ENCODE data around the gene TUBE1. TPM values are rescaled to one million over a fixed set of nuclear protein-coding genes. Genes with fewer than 3 reads are reported as not detected.

TUBE1 gene
- total and polyA plus RNA-seq, 10 of the 15 experiments (the other 5 are each of a cell fraction or from before 2014, with no cell fraction given) = 6.3 to 25.2 (median 13.6) TPM

- in situ Hi-C loops (cut with MboI) = no loop called here
- 98% methylated on average over 4 of the region's 4 CpGs for WGBS (ENCODE audit: insufficient coverage, insufficient replicate concordance, low lambda C conversion rate, missing lambda C conversion rate)
- no peaks in the 10 kb centered on the region for H3K79me2 ChIP-seq (ENCODE audit: control insufficient read depth, insufficient read depth, low read length)
- H3K9me3 ChIP-seq (replicated peaks; ENCODE audit: control insufficient read depth, insufficient read depth, low read length) = no peaks in the 10 kb centered on the region
- TF ChIP-seq ZBTB33 (IDR thresholded peaks at IDR 0.05) (no peak), MEF2B (IDR thresholded peaks at IDR 0.05; ENCODE audit: partially characterized antibody, poor library complexity, severe bottlenecking) (no peak), ZNF384 (IDR thresholded peaks at IDR 0.05; ENCODE audit: borderline replicate concordance, low read depth, low read length) (no peak), GATAD2B (conservative IDR thresholded peaks at IDR 0.05; ENCODE audit: low read depth) (no peak), HSF1 (IDR thresholded peaks at IDR 0.05; ENCODE audit: low read depth, low read length) (no peak), FOS (IDR thresholded peaks at IDR 0.05; ENCODE audit: borderline replicate concordance, extremely low read depth, insufficient read length) (no peak), BCL11A (IDR thresholded peaks at IDR 0.05; ENCODE audit: low read depth, low read length) (no peak), ATF3 (IDR thresholded peaks at IDR 0.05; ENCODE audit: borderline replicate concordance, extremely low read depth, low read depth, low read length) (no peak), ZNF207 (IDR thresholded peaks at IDR 0.05; ENCODE audit: borderline replicate concordance) (no peak), EP300 (IDR thresholded peaks at IDR 0.05; ENCODE audit: borderline replicate concordance in 1 of 2, control insufficient read depth in 1 of 2, low read depth in 2 of 2, low read length in 2 of 2) (no peak)
- FAIRE-seq (no peak), DNase-seq (ENCODE audit: low read depth, low spot score) (no peak), ATAC-seq (no peak)
- no peak overlapping the region for H3K27ac ChIP-seq (ENCODE audit: control insufficient read depth, insufficient read depth)
- no peak overlapping the region for H3K4me2 ChIP-seq (ENCODE audit: control insufficient read depth, insufficient read depth)
- SMC1A ChIA-PET (ENCODE audit: uncharacterized antibody, unreplicated experiment) = interaction anchor here (0.6 kb wide), 1 partner anchor 770 kb away, joined by 4 read pairs; no protein-coding TSS in a partner anchor
- POLR2A ChIA-PET = no interaction called here
- H3K36me3 ChIP-seq (ENCODE audit: control insufficient read depth in 2 of 2, insufficient read depth in 2 of 2, low read length in 1 of 2) = no peaks in the 10 kb centered on the region; a peak in 1 of 4 replicates
- no peaks in the 10 kb centered on the region for H3K4me1 ChIP-seq (ENCODE audit: control insufficient read depth, insufficient read depth, low read length)
- intact Hi-C loops (cut with micrococcal nuclease; ENCODE audit: unreplicated experiment) = no loop called here
- CTCF ChIA-PET = interaction anchor here (0.6 to 1.2 kb wide), 5 partner anchors 24 to 292 kb away, joined by 3 to 6 read pairs (median 3); no protein-coding TSS in a partner anchor
- RAD21 ChIA-PET (ENCODE audit: unreplicated experiment) = interaction anchor here (0.6 kb wide), 1 partner anchor 182 kb away, joined by 4 read pairs; no protein-coding TSS in a partner anchor
- no peaks in the 10 kb centered on the region for H3K27me3 ChIP-seq (replicated peaks in 1 of 2; ENCODE audit: control insufficient read depth in 2 of 2, insufficient read depth in 2 of 2, low read length in 1 of 2)
- no peak overlapping the region for H3K9ac ChIP-seq (ENCODE audit: control insufficient read depth, insufficient read depth, low read length)
- H4K20me1 ChIP-seq (ENCODE audit: control insufficient read depth, insufficient read depth) = no peaks in the 10 kb centered on the region
- BruUV-seq (replicated peaks) = no TSS peak
- H3K4me3 ChIP-seq = no peak overlapping the region
- H2AFZ ChIP-seq (ENCODE audit: control insufficient read depth, low read depth, low read length) = no peak overlapping the region
Measured at GRCh38 chr6:112081569-112081968, 5.7 kb downstream of the TUBE1 start.

Data from GM12878 (cell line).